ENCODE results near the gene ADTRP. TPM values are rescaled to one million over a fixed set of nuclear protein-coding genes. Genes with fewer than 3 reads are reported as not detected.

ADTRP gene
- total RNA-seq, 1 experiment from 2014 or later = 0.86 TPM

DNA sequence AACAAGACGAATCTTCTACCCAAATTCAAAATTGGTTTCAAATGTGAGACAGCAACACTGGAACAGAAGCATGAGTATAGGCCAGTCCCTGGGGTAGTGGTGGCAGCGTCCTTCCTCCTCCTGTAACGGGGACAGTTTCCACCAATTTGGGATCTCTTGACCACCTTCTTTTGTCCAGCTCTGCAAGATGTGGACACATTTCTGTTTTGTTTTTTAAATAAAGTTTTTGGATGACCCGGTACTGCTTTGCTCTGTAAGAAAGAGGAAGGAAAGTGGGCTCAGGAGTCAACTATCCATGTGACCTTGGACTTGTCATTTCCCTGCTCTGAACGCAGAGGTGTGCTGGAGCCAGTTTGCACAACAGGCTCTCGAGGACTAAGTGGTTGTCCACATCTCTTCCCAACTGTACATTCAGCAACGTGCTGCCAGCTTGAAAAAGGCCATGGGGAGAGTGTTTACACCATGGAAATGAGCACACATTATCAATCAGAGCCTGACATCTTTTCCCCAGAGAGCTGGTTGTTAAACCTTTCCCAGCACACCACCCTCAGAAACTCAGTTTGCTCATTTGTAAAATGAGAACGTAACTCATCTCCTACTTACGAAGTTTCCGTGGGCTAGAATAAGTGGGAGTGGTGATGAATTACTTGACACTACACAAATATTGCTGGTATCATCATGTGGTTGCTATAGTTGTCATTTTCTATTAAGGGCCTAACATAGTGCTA, 66.5 kb downstream of the ADTRP start:
- H3K4me3 ChIP-seq (replicated peaks in 1 of 2; ENCODE audit: low read depth in 1 of 2, low read length in 2 of 2) = no peak overlapping the region
- TF ChIP-seq CEBPB (IDR thresholded peaks at IDR 0.05; ENCODE audit: low read depth) (no peak), SRF (IDR thresholded peaks at IDR 0.05; ENCODE audit: low read depth) (no peak), FOSL1 (IDR thresholded peaks at IDR 0.05; ENCODE audit: low read depth) (no peak), POLR2A (IDR thresholded peaks at IDR 0.05; ENCODE audit: borderline replicate concordance, extremely low read depth, insufficient read depth, insufficient read length) (no peak), JUND (IDR thresholded peaks at IDR 0.05) (no peak), TCF7L2 (IDR thresholded peaks at IDR 0.05; ENCODE audit: borderline replicate concordance, extremely low read depth, insufficient read depth, insufficient read length) (no peak), YY1 (IDR thresholded peaks at IDR 0.05; ENCODE audit: extremely low read depth, insufficient replicate concordance, low read depth, low read length) (no peak), EGR1 (IDR thresholded peaks at IDR 0.05; ENCODE audit: low read depth) (no peak), CTCF (IDR thresholded peaks at IDR 0.05 in 2 of 3, conservative IDR thresholded peaks at IDR 0.05 in 1 of 3; ENCODE audit: borderline replicate concordance in 1 of 3, insufficient read depth in 1 of 3, low read depth in 2 of 3, low read length in 2 of 3) (no peak), ZFX (IDR thresholded peaks at IDR 0.05) (no peak), SIN3A (IDR thresholded peaks at IDR 0.05; ENCODE audit: low read depth) (no peak), ZNF274 (IDR thresholded peaks at IDR 0.05; ENCODE audit: low read depth, low read length) (no peak), RAD21 (IDR thresholded peaks at IDR 0.05; ENCODE audit: low read depth) (no peak), POLR2AphosphoS5 (IDR thresholded peaks at IDR 0.05; ENCODE audit: low read depth, low read length) (no peak), ATF3 (IDR thresholded peaks at IDR 0.05) (no peak)
- TF ChIP-seq, protein P1, sequence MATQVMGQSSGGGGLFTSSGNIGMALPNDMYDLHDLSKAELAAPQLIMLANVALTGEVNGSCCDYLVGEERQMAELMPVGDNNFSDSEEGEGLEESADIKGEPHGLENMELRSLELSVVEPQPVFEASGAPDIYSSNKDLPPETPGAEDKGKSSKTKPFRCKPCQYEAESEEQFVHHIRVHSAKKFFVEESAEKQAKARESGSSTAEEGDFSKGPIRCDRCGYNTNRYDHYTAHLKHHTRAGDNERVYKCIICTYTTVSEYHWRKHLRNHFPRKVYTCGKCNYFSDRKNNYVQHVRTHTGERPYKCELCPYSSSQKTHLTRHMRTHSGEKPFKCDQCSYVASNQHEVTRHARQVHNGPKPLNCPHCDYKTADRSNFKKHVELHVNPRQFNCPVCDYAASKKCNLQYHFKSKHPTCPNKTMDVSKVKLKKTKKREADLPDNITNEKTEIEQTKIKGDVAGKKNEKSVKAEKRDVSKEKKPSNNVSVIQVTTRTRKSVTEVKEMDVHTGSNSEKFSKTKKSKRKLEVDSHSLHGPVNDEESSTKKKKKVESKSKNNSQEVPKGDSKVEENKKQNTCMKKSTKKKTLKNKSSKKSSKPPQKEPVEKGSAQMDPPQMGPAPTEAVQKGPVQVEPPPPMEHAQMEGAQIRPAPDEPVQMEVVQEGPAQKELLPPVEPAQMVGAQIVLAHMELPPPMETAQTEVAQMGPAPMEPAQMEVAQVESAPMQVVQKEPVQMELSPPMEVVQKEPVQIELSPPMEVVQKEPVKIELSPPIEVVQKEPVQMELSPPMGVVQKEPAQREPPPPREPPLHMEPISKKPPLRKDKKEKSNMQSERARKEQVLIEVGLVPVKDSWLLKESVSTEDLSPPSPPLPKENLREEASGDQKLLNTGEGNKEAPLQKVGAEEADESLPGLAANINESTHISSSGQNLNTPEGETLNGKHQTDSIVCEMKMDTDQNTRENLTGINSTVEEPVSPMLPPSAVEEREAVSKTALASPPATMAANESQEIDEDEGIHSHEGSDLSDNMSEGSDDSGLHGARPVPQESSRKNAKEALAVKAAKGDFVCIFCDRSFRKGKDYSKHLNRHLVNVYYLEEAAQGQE (IDR thresholded peaks at IDR 0.05; ENCODE audit: low read depth) = no peak
- no peak overlapping the region for H3K27ac ChIP-seq (ENCODE audit: low read depth, low read length)
- intact Hi-C loops (cut with micrococcal nuclease) = no loop called here
- no peaks in the 10 kb centered on the region for H3K9me2 ChIP-seq (ENCODE audit: insufficient read depth)
- DNase-seq (ENCODE audit: low read depth, low spot score) = no peak
- no peaks in the 10 kb centered on the region for H4K20me1 ChIP-seq (ENCODE audit: insufficient read depth)
- H3K79me2 ChIP-seq (ENCODE audit: insufficient read depth, low read length) = no peaks in the 10 kb centered on the region
- no peak overlapping the region for H2AFZ ChIP-seq (ENCODE audit: low read depth, low read length, poor library complexity, severe bottlenecking)
- no peak for ATAC-seq
- BruUV-seq (replicated peaks) = no TSS peak
- POLR2A ChIA-PET = no interaction called here
- H3K9me3 ChIP-seq (ENCODE audit: control insufficient read depth in 1 of 2, insufficient read depth in 1 of 2, low read depth in 1 of 2, low read length in 2 of 2) = no peaks in the 10 kb centered on the region
- no peak overlapping the region for H3K9ac ChIP-seq (ENCODE audit: low read length)
- no peaks in the 10 kb centered on the region for H3K4me1 ChIP-seq (ENCODE audit: control insufficient read depth in 1 of 2, insufficient read depth in 2 of 2, low read length in 2 of 2)
- no peaks in the 10 kb centered on the region for H3K36me3 ChIP-seq (ENCODE audit: control insufficient read depth in 1 of 2, insufficient read depth in 2 of 2, low read length in 2 of 2)
- no peaks in the 10 kb centered on the region for H3K27me3 ChIP-seq (ENCODE audit: insufficient read depth, low read length)
- RAD21 ChIA-PET (ENCODE audit: low non-redundant PET in 1 of 2, low total read pairs in 2 of 2, uncharacterized antibody in 2 of 2, unreplicated experiment in 2 of 2) = no interaction called here
- no peak overlapping the region for H3K4me2 ChIP-seq (ENCODE audit: low read length)
- CTCF ChIA-PET = no interaction called here

Data from HCT116 (cell line).